Mucosa of descending colon (tissue), 3 donors: ENCODE results near the gene BARHL1. TPM values are rescaled to one million over a fixed set of nuclear protein-coding genes. Genes with fewer than 3 reads are reported as not detected.

Experiments
- ATAC-seq: fragments of 200-7000 bp; cut with Tn5 transposase; one replicate; pipeline ENCODE4 v1.9.1; 2020; ENCODE audit warnings: mild to moderate bottlenecking, moderate library complexity
- DNase-seq, 3 donors: peaks; one replicate each; pipeline ENCODE4 v3.0.0-alpha.2; 2020
- H3K36me3 ChIP-seq: fragments of 200-600 bp; one replicate; pipeline ENCODE4 v1.8.0; 2021; ENCODE audit warnings: low read depth, mild to moderate bottlenecking
- H3K4me1 ChIP-seq: fragments of 200-600 bp; one replicate; pipeline ENCODE4 v1.8.0; 2021; ENCODE audit warnings: low read depth, mild to moderate bottlenecking
- H3K4me3 ChIP-seq: fragments of 200-600 bp; one replicate; pipeline ENCODE4 v1.8.0; 2021; ENCODE audit warnings: mild to moderate bottlenecking
- H3K9me3 ChIP-seq: fragments of 200-600 bp; one replicate; pipeline ENCODE4 v1.8.0; 2021; ENCODE audit warnings: mild to moderate bottlenecking
- intact Hi-C, 2 donors: fragments of 100-400 bp; cut with DNase I in 1 of 2; cut with micrococcal nuclease in 1 of 2; formaldehyde crosslinking; loops; one replicate each; pipeline versions ENCODE4 v1.11.0 to v1.11.1; 2022; cut with DNase I, micrococcal nuclease
- long read RNA-seq, 2 donors: library from polyadenylated mRNA; unstranded; transcript quantifications; one replicate each; pipeline ENCODE4 v2.0.0, GENCODE V29; 2019 to 2021
- total RNA-seq, 3 donors: library from RNA; stranded (reverse); fragmentation: NEBNext Ultra II Directional in 2 of 3; extraction: Animal tissue kit (Norgen Biotek cat#: 25700) in 2 of 3; gene quantifications; one replicate each; pipeline versions ENCODE4 v1.2.1 to v1.2.4, GENCODE V29; 2021 to 2023
- TF ChIP-seq, protein P1 (sequence below): fragments of 200-600 bp; IDR thresholded peaks from one replicate; pipeline ENCODE4 v1.8.0; 2022; ENCODE audit warnings: antibody characterized with exemption, mild to moderate bottlenecking
- donor health status: DM: no; HTN: no; CAD: no; lungs with moderate emphysema.
- donor health status: DM: no; HTN: no; CAD: no.
- donor health status: DM: no; HTN: yes; CAD: no.

Gene BARHL1
- total RNA-seq = not detected
- long read RNA-seq, donor 1 = 0 reads
- long read RNA-seq, donor 2 = 0 reads

DNA sequence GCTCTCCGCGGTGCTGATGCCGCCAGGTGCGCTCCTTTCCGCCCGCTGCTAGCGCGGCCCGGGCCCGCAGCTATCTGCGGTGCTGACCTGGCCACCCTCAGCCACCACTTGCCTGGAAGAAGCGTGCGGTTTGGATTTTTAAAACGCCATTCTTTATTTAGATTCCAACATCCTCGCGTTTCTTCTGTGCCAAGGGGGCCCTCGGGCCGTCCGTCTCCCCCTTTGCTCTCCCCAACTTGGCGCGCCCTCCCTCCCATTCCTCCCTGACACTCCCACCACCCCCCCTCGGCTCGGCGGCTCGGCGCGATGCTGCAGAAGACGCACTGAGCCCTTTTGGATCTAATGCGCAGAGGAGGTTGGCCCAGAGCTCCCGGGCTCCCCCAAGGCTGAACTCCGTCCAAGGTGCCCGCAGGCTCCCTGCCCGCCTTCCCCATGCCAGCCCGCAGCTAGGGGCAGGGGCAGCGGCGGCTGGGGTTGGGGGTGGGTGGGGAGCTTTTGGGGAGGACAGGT, at the start of gene BARHL1:
TSS of gene BARHL1 (plus strand) at position 331 of the 510 bp plus-strand sequence. CDS start 192 bp downstream, outside the sequence.
- no peak for ATAC-seq
- DNase-seq = no peak
- no peaks in the 10 kb centered on the region for H3K9me3 ChIP-seq
- peaks cover 6% of the 10 kb centered on the region for H3K4me1 ChIP-seq
- H3K4me3 ChIP-seq = no peak within 1 kb of the TSS
- H3K36me3 ChIP-seq = no peaks in the 10 kb centered on the region
- TF ChIP-seq, protein P1, sequence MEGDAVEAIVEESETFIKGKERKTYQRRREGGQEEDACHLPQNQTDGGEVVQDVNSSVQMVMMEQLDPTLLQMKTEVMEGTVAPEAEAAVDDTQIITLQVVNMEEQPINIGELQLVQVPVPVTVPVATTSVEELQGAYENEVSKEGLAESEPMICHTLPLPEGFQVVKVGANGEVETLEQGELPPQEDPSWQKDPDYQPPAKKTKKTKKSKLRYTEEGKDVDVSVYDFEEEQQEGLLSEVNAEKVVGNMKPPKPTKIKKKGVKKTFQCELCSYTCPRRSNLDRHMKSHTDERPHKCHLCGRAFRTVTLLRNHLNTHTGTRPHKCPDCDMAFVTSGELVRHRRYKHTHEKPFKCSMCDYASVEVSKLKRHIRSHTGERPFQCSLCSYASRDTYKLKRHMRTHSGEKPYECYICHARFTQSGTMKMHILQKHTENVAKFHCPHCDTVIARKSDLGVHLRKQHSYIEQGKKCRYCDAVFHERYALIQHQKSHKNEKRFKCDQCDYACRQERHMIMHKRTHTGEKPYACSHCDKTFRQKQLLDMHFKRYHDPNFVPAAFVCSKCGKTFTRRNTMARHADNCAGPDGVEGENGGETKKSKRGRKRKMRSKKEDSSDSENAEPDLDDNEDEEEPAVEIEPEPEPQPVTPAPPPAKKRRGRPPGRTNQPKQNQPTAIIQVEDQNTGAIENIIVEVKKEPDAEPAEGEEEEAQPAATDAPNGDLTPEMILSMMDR = no peak
- intact Hi-C loops = no loop called here

DNA sequence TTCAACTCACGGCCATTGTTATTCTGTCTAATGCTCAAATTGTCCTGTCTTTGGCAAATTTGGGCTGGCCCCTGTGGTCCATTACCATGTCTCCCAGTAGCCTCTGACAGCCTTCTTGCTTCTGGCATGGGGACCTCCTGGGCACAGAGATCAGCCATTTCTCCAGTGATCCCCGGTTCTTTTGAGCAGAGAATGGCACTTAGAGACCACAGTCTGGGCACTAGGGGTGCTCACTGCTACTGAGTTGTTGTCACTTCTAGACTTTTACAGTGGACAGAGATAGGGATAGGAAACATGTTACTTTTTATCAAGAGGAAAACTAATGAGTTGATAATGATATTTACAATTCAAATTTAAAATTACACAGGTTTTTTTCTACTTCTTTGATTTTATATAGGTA, 47.6 kb upstream of the BARHL1 start:
- no peaks in the 10 kb centered on the region for H3K36me3 ChIP-seq
- no peak for ATAC-seq
- intact Hi-C loops = loop anchor here in 1 of 2 donors (10.0 kb wide), 1 partner anchor 60 kb away; no protein-coding TSS in a partner anchor
- DNase-seq = no peak
- H3K4me1 ChIP-seq = peaks cover 6% of the 10 kb centered on the region
- H3K9me3 ChIP-seq = peaks cover 4% of the 10 kb centered on the region
- H3K4me3 ChIP-seq = no peak overlapping the region
- TF ChIP-seq, protein P1 = no peak

DNA sequence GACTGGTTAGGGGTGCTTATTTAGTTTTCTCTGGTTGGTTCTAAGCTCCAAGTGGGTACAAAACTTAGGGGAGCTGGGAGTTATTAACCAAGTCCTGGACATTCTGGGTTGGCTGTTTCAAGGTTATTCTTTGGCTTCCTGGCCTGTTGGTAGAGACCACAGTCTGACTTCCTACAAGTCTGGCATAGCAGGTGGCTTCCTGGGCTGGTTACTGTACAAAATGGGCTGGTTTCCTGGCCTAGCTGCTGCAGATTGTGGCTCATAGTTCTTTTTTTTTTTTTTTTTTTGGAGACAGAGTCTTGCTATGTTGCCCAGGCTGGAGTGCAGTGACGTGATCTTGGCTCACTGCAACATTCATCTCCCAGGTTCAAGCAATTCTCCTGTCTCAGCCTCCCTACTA, 46.3 kb upstream of the BARHL1 start:
- ATAC-seq = no peak
- intact Hi-C loops = loop anchor here in 1 of 2 donors (10.0 kb wide), 1 partner anchor 61 kb away; no protein-coding TSS in a partner anchor

DNA sequence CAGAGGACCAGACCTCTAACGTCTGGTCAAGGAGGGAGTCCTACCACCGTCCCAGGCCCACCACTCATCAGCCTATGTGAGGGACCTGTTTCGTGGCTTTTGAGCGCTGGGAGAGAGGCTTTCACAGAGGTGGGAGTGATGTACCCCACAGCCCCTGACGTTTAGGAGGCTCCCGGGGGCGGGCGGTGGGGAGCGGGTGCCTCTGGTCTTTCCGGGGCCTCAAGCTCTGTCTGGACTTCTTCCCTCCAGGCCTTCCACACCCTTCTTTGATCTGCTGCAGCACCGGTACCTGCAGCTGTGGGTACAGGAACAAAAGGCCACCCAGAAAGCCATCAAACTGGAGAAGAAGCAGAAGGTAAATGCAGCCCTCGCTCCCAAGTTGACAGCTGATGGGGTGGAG, 45.1 kb upstream of the BARHL1 start:
- TF ChIP-seq, protein P1 = no peak
- peaks cover 4% of the 10 kb centered on the region for H3K9me3 ChIP-seq
- no peak for ATAC-seq
- no peak overlapping the region for H3K4me3 ChIP-seq
- intact Hi-C loops = loop anchor here in 1 of 2 donors (10.0 kb wide), 1 partner anchor 63 kb away; no protein-coding TSS in a partner anchor
- peak in 1 of 3 donors; percentile 7 for DNase-seq
- H3K36me3 ChIP-seq = no peaks in the 10 kb centered on the region
- peaks cover 6% of the 10 kb centered on the region for H3K4me1 ChIP-seq

More for the DNA sequence above, 46.3 kb upstream of the BARHL1 start:
- Histone ChIP-seq H3K4me3 (no peak overlapping the region), H3K9me3 (peaks cover 4% of the 10 kb centered on the region), H3K4me1 (peaks cover 6% of the 10 kb centered on the region), H3K36me3 (no peaks in the 10 kb centered on the region)
- DNase-seq = no peak
- TF ChIP-seq, protein P1 = no peak

DNA sequence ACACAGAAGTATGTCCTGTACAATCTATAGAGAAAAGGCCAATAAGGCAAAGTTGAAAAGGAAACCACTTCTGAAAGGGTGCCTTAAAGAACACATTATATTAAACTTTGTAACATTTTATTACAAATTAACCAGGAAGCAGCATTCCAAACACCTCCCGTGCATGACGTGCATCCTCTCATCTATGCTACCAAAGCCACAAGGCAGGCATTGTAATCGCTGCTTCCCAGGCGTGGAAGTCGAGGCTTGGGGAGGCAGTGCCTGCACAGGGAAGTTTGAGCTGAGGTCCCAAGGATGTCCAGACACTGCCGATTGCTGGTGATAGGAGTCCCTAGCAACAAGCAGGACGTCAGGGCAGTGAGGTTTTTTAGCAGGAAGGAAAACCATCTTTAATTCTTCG, 44.3 kb upstream of the BARHL1 start:
- intact Hi-C loops = loop anchor here in 1 of 2 donors (10.0 kb wide), 1 partner anchor 63 kb away; no protein-coding TSS in a partner anchor
- no peaks in the 10 kb centered on the region for H3K36me3 ChIP-seq
- peaks cover 4% of the 10 kb centered on the region for H3K9me3 ChIP-seq
- H3K4me1 ChIP-seq = peaks cover 6% of the 10 kb centered on the region
- TF ChIP-seq, protein P1 = no peak
- H3K4me3 ChIP-seq = no peak overlapping the region
- ATAC-seq = peak; percentile 85
- peak; percentile 43 to 53 (median 52) for DNase-seq
